NCI-H1048 (cell line): ENCODE data around the gene ATP2B2.

Source experiments
- DNase-seq: peaks from one replicate; lab custom pipeline; 2025; lab: John Stamatoyannopoulos, UW

ATP2B2 gene

DNA sequence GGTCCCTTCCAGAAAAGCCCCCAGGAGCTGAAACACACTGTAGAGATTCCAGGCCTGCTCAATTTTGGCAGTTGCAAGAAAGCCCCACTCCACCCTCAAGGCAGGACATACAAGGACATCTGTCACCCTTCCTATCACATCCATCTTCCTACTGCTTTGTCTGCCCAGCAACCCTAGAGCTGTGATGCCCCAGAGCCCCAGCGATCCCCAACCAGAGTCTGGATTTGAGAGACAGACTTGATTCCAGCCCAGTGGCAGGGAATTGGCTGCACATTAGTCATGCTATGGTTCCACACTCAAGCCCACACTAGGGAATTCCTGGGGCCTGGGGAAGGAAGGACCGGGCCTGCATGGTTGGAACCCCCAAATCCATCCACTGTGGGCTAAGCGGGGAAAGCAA is 56.8 kb downstream of the ATP2B2 start:
- no peak for DNase-seq

DNA sequence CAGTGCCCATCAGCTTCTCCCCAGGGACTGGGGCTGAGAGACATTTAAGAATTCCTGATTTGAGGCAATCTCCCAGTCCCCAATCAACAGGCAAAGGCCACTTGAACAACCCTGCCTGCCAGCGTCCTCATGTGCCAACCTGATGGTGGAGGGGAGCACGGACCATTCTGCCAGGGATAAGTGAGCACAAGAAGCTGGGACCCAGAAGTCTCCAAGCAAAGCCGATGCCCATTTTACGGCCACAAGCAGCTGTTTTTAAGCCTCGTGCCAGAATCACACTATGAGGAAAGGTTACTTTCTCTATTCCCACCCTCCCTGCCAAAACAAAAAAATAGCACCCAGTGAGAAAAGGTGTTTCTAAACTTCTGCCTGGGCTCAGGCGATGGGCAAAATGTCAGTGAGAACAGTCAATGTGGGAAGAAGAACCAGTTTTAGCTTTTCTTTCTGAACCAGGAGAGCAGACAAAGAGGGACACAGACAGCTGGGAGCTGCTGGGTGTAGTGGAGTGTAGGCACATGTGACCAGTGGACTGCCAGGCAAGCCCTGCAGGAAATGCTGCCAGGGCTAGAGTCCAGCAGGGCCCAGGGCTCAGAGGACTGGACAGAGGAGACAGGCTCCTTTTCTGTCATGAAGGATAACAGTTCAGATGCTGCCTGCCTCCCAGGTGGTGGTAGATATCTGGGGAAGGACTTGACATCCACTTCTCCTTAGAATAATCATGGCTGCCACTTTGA is 57.7 kb downstream of the ATP2B2 start:
- DNase-seq, result no peak

DNA sequence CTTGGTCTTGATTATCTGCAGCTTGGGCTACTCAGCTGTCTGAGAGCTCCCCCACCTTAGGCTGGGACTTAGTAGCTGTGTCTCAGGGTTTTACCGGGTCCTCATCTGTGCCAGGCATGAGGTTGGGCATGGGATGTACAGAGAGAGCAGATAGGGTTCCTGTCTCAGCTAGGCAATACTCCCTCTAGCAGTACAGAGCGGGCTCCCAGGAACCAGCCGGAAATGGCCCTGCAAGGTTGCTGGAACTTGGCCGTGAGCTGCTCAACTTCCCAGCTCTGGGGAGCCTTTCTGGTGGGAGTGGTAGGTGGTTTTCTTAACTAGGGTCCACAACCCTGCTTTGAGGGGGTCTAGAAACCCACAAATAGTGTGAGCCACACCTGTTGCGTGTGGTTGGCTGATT is 58.3 kb downstream of the ATP2B2 start:
- DNase-seq, result no peak

DNA sequence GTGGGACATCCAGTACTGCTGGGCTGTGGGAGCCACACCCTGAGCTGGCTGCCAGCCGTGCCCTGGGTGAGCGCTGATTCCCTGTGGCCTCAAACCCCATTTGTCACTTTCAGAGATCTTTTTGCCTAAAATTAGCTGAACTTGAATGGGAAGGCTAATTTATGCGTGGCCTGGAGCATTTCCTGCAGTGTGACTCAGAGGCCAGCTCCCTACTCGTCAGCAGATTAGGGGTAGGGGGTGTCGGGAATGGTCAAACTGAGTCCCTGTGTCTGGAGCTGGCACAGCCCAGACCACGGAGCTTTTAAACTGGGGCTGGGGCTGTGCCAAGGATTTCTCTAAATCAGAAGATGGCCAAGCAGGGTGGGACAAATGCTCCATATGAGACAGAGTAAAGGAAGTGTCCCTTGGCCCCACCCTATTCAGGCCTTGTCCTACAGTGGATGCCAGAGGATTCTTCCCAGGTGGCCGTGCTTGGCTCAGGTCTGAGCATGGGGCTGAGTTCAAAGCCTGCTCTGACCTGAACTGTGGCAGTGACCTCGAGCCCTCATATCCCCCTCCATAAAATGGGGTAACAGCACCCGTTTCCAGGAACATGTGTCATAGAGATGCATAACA is 59.7 kb downstream of the ATP2B2 start:
- no peak for DNase-seq

DNA sequence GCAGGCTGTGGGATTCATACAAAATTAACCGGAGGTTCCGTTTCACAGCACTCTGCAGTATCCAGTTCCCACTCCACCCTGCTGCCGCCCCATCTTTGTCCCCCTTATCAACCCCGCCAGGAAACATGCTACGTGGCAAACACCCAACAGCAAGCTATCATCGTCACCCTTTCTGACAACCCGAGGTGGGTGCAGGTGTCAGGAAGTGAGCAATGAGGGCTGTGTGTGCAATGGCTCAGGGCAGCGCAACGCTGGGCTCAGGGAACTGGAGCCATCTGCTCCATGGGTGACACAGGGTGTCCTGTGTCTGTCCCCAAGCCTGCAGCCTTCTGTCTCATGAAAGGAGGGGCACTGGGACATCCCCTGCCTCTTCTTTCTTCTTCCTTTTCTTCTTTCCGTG is 60.9 kb downstream of the ATP2B2 start:
- no peak for DNase-seq

DNA sequence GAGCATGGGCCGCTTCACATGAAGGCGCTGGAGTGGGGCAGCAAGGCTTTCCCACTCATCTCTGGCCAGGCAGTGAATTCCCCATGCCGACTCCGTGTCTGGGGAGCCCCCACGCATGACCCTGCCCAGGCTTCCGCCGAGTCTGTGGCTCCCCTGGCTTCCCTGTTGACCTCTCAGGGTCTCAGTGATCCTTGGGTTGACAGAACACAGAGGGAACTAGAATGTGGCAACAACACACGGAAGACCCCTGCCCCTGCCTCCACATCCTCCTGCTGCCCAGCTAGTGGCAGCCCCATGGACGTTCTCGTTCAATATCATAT is 61.3 kb downstream of the ATP2B2 start:
- no peak for DNase-seq

DNA sequence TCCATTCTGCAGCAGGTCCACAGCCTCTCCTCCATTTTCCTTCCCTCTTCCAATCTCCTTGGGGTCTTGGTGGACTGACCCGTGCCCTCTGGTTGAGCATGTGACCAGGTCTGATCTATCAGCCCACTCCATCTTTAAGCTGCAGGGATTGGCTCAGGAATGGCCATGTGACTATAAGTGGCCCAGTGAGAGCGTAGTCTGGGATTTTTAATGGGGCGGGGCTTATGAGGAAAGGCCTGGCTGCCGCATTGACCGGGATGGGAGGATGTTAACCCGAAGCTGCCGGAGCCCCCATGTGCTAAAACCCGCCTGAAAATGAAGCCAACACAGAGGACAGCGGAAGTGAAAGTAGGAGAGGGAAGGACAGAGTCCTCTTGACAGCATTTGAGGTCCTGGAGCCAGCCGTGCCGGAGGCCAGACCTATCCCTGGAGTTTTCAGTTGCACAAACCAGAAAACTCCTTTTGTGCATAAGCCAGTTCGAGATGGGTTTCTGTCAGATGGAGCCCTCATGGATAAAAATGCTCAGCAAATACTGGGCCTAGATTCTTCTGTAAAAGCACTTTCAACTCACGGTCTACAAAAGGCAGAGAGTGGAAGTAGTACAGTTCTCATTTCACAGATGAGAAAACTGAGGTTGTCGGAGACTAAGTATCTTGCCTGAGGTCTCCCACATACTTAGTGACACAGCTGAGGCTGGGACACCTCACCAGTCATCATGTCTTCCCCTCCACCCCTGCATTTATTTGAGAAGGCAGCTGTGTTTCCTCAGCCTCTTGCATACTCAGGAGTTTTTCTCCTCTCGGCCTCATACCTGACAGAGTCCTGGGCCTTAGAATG is 61.9 kb downstream of the ATP2B2 start:
- DNase-seq, result no peak

DNA sequence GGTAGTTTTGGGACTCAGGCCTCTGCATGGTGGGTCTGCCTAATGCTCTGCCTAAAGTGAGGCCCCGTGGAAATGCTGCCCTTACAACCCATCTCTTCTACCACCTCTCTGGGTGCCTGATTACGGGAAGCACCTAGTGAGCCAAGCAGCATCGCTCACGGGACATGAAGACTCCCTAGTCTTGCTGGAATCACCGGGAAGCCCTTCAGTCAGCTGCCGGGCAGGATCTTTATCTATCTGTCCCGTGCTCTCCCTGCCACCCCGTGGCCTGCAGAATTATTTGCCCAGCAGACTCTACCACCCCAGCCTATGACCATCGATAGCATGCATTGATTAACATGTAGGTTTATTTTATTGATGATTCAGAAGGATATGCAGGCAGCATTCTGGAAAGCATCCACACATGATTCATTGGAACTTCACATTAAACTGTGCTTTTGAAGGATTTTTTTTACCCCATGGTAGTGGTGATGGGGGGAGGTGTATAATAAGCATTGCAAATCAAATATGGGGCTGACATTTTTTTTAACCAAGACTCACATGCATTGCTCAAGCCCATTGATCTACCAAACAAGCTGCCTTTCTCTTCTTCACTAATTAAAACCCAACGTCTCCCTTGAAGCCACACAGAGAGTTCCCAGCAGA is 63.1 kb downstream of the ATP2B2 start:
- DNase-seq, result no peak

DNA sequence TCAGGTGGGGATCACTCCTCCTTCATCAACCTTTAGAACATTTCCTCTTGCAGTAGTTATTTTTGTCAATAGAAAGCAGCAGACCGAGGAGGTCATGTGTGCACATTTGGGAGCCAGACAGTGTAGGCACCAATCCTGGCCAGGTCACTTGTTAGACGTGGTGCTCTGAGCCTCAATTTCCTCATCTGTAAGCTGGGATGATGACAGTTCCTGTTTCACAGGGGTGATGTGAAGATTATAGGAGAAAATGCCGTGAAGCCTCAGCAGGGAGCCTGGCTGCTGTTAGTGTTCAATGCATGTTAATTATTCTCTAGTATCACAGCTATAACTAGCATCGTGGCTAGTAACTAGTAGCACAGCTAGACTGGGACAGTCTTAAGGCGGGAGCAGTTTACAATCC is 64.7 kb downstream of the ATP2B2 start:
- no peak for DNase-seq

DNA sequence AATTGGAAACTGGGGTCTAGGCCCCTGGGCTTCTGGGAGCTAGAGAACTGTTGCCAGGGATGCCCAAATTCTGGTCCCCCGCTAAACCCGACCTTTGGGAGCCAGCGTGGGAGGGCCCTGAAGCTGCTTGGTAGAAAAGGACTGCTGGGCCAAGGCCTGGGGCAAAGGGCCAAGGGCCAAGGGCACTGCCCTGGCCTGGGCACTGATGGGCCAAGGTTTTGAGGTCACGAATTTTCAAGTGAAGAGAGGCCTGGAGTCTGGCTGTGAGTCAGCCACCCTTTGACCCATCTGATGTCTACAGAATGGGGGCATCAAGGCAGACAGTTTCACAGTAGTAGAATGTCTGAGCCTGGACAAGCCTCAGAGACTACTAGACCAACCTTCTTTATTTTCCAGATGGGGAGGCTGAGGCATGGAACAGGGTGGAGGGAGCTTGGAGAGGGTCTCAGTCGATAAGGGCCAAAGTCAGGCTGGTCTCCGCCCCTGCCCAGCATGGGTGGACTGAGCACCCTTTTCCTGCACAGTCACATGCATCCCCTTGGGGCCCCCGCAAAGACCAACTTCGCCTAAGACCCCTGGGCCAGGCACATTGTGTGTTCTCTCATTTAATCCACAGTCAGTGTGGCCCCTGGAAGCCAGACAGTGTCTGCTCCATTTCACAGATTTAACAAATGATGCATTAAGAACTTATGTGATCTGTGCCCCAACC is 66.3 kb downstream of the ATP2B2 start:
- DNase-seq, result no peak

DNA sequence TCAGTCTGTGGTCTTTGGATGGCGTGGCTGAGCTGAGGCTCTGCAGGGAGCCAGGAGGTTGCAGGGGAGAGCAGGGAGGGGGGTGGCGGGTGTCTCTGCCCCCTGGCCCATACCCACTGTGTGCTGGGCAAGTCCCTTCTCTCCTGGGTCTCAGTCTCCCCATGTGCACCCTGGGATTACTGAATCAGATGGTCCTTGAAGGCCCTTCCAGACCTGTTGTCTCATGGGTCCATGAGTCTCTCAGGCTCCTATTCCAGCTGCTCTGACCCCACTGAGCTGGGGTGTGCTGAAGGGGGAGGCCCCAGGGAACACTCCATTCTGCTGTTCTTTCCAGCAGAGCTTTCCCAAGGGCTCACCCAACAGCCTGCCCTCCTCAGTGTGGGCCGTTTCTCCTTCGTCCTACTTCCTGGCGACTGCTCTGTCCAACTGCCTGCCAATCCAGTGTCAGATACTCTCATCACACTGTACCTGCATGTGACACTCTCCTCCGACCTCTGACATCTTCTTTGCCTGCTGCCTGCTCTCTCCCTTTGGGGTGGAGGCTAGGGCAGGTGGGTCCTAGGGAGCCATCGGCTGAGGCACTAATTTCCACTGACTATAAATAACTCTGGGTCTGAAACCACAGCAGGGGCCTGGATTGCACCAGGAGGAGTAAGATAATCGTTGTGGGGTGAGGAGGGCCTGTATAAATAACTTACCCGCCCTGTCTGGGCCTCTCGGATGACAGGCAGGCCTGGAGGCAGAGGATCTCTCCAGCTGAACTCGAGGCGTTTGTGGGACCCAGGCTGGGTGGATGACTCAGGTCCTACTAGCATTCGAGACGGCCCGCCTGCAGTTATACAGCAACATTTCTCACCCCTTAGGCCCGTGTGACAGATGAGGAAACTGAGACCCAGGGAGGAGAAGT is 67.1 kb downstream of the ATP2B2 start:
- DNase-seq, result no peak

DNA sequence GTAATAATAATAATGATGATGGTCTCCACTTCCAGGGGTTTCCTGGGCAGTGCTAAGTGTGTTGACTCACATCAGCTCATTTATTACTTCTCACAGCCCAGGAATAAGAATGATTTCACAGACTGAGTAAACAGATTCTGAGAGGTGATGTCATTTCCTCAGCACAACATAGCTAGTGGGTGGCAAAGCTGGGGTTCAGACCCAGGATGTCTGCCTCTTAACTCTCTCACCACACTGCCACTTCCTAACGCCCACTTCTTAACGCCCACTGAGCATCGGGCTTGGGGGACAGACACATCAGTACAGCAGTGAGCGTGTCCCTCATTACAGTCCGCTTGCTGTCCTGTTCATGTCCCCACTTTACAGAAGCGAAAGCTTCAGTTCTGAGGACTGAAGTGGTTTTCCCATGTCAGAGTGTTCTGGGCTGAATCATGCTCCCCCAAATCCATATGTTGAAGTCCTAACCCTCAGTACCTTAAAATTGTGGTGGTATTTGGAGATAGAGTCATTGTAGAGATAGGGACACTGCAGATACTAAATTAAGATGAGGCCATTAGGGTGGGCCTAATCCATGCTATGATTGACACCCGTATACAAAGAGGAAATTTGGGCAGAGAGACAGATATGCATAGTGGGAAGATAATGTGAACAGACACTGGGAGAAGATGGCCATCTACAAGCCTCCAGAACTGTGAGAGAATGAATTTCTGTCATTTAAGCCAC is 68.0 kb downstream of the ATP2B2 start:
- no peak for DNase-seq

DNA sequence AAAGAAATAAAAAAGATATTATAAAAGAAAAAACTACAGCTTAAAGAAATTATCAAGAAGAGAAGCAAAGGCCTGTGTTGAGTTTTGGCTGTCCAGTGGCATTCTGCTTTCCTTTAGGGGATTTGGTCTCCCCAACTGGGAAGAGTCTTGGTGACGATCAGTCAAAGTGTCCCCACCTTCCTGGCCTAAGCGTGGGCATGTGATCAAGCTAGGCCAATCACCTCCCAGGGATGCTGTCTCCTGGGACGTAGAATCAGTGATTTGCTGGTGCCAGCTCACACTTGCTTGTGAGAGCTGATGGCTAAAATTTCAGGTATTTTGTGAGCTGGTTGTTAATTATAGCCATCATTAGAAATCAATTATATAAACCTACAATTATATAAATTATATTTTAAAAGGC is 69.5 kb downstream of the ATP2B2 start:
- DNase-seq, result no peak

DNA sequence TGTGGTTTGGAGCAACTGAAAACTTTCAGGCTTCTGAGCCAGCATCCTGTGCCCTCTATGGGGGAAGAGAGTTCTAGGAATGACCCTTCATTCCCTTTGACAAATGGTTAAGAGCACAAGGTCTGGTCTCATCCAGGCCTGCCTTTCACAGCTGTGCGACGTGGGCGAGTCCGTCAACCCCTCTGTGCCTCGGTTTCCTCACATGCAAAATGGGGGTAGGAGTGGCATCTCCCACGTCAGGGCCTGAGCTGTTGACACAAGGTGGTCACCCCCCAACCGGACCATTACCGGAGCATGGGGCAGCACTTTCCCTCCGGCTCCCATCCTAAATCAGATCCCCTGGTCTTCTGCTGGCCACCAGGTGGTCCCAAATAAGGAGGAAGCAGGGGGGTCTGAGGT is 70.4 kb downstream of the ATP2B2 start:
- no peak for DNase-seq

DNA sequence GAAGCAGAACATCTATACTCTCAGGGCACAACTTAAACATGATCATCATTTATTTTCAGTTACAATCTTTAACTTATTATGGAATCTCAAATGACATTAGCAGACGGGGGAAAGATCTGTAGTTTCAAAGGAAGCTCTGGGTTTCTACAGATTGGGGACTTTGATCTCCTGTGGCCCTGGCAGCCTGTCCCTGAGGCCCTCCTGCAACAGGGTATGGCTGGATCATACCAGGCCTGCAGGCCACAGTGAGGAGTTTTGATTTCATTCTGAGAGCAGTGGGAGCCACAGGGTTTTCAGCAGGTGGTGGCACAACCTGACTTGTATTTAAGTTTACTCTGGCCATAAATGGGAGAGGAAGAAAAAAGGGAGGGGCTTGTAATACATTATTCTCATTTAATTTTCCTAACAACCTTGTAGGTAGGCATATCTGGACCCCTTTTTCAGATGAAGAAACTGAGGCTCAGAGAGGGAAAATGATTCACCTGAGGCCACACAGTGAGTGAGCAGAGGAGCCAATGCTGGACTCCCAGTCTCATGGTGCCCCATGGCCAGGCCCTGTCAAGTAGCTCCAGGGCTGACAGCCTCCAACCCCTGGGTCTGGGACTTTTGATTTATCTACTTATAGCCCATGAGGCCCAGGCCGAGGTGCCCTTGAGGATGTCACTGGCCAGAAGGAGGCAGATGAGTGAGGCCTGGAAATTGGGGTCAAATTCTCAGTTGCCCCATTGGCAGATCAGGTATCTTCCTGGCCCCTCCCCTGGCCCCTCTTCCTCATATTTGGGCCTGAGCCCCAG is 71.0 kb downstream of the ATP2B2 start:
- DNase-seq, result no peak

DNA sequence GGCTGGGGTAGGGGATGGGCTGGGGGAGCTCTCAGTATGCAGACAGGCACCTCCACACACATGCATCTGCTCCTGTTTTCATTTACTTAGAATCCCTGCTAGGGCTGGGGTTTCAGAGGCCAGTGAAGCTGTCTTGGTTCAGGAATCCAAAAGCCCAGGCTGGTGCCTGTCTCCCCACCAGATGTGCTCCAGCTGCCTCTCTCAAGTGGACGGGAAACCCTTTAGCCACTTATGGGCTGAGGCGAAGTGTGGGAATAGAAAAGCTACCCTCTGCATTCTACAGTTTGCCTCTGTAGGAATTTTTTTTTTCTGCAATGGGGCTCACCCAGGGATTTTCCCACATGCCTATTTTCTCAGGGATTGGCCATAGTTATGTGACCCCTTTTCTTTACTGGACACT is 72.5 kb downstream of the ATP2B2 start:
- no peak for DNase-seq

DNA sequence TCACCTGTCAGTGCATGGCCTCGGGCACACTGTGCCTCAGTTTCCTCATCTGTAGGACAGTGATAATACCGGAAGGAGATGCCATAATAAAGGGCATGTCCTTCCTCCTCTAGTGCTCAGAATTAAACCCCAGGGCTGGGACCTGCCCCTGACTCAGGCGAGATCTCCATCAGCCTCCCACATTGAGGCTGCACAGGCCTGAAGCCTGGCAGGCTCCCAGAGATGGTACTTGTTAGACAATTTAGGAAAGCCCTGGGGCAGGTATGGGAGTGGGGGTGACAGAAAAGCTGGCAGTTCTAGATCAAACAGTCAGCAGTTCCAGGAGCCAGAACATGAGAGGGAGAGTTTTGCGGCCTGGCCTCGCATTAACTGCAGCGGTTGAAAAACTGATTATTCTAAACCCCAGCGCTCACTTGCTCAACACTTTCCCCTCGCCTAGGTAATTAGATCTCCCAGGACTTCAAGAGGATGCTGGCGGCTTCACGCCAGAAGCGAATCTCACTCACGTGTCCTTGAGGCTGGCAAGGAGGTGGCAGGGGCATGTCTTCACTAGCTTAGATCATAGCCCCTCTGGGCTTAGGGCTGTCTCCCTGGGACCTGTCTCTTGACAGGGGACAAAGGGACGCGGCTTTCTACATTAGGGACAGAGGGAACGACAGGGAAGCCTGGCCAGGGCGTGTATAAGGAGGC is 73.1 kb downstream of the ATP2B2 start:
- DNase-seq, result no peak

DNA sequence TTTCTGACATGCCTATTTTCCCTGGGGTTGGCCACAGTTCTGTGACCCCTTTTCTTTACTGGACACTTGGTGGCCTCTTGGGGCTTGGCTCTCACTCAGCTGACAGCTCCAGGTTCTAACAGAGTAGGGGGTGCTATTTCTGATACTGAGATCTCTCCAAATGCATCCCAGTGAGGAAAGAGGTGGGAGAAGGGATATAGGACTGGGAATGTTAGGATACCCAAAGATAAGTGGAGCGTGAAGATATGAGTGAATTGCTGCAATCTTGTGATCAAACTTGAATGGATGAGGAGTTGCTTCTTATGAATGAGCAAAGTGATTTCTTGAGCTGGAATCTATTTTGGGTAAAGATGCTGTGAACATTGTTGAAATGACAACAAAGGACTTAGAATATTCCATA is 74.6 kb downstream of the ATP2B2 start:
- no peak for DNase-seq
